SK-N-SH (cell line): ENCODE results near the gene LACTB.

Experiments used
- FOXJ3 ChIP-seq: sonication (generic); formaldehyde crosslinking; IDR thresholded peaks from 2 replicates; pipeline ENCODE4 v1.5.1; 2020; ENCODE audit warnings: mild to moderate bottlenecking, missing genetic modification reagents
- JUND ChIP-seq: IDR thresholded peaks from 2 replicates; pipeline ENCODE4 v1.4.0; 2012
- MXI1 ChIP-seq: IDR thresholded peaks from 2 replicates; pipeline ENCODE4 v1.6.1; 2012; ENCODE audit warnings: mild to moderate bottlenecking, low read depth, low read length, improper control_type of control experiment
- POLR2AphosphoS5 ChIP-seq: IDR thresholded peaks from 2 replicates; pipeline ENCODE4 v1.6.1; 2012; ENCODE audit warnings: low read depth, low read length
- RAD21 ChIP-seq: IDR thresholded peaks from 2 replicates; pipeline ENCODE4 v1.6.1; 2012; ENCODE audit warnings: mild to moderate bottlenecking, low read length
- SIN3A ChIP-seq: IDR thresholded peaks from 2 replicates; pipeline ENCODE4 v1.6.1; 2012; ENCODE audit warnings: low read depth, mild to moderate bottlenecking, low read length, moderate library complexity, borderline replicate concordance
- SMC3 ChIP-seq: IDR thresholded peaks from 2 replicates; pipeline ENCODE4 v1.6.1; 2012; ENCODE audit warnings: low read depth, low read length, improper control_type of control experiment
- TAF1 ChIP-seq: IDR thresholded peaks from 2 replicates; pipeline ENCODE4 v1.6.1; 2012; ENCODE audit warnings: low read depth, mild to moderate bottlenecking, low read length, moderate library complexity, borderline replicate concordance
- TF ChIP-seq, protein P1 (sequence below): IDR thresholded peaks from 2 replicates; pipeline ENCODE4 v1.6.1; 2012; ENCODE audit warnings: mild to moderate bottlenecking, low read depth, low read length, moderate library complexity
- TF ChIP-seq, protein P2 (sequence below): fragments of 200-600 bp; sonication (generic); IDR thresholded peaks from 2 replicates; pipeline ENCODE4 v1.6.1; 2017; ENCODE audit warnings: antibody characterized with exemption, mild to moderate bottlenecking, moderate library complexity
- TF ChIP-seq, protein P3 (sequence below): IDR thresholded peaks from 2 replicates; pipeline ENCODE4 v1.4.0; 2012; ENCODE audit warnings: low read depth, borderline replicate concordance
- TF ChIP-seq, protein P4 (sequence below): IDR thresholded peaks from 2 replicates; pipeline ENCODE4 v1.4.0; 2012; ENCODE audit warnings: low read depth, borderline replicate concordance

DNA sequence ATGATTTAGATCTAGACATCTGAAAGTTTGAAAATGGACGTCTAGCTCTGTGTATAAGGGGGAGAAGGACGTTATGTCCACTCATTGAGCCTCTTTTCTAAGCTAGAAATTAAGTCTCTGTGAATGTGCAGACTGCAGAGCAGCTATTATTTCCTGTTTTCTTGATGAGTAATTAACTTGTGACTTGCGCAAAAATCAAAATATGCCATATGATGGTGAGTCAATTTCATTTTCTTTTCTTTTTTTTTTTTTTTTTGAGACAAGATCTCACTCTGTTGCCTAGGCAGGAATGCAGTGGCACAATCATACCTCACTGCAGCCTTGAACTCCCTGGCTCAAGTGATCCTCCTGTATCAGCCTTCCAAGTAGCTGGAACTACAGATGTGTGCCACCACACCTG lies 14.1 kb downstream of the LACTB start:
- TF ChIP-seq, protein P1, sequence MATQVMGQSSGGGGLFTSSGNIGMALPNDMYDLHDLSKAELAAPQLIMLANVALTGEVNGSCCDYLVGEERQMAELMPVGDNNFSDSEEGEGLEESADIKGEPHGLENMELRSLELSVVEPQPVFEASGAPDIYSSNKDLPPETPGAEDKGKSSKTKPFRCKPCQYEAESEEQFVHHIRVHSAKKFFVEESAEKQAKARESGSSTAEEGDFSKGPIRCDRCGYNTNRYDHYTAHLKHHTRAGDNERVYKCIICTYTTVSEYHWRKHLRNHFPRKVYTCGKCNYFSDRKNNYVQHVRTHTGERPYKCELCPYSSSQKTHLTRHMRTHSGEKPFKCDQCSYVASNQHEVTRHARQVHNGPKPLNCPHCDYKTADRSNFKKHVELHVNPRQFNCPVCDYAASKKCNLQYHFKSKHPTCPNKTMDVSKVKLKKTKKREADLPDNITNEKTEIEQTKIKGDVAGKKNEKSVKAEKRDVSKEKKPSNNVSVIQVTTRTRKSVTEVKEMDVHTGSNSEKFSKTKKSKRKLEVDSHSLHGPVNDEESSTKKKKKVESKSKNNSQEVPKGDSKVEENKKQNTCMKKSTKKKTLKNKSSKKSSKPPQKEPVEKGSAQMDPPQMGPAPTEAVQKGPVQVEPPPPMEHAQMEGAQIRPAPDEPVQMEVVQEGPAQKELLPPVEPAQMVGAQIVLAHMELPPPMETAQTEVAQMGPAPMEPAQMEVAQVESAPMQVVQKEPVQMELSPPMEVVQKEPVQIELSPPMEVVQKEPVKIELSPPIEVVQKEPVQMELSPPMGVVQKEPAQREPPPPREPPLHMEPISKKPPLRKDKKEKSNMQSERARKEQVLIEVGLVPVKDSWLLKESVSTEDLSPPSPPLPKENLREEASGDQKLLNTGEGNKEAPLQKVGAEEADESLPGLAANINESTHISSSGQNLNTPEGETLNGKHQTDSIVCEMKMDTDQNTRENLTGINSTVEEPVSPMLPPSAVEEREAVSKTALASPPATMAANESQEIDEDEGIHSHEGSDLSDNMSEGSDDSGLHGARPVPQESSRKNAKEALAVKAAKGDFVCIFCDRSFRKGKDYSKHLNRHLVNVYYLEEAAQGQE, result no peak
- TF ChIP-seq SIN3A, result no peak
- TF ChIP-seq, protein P2, sequence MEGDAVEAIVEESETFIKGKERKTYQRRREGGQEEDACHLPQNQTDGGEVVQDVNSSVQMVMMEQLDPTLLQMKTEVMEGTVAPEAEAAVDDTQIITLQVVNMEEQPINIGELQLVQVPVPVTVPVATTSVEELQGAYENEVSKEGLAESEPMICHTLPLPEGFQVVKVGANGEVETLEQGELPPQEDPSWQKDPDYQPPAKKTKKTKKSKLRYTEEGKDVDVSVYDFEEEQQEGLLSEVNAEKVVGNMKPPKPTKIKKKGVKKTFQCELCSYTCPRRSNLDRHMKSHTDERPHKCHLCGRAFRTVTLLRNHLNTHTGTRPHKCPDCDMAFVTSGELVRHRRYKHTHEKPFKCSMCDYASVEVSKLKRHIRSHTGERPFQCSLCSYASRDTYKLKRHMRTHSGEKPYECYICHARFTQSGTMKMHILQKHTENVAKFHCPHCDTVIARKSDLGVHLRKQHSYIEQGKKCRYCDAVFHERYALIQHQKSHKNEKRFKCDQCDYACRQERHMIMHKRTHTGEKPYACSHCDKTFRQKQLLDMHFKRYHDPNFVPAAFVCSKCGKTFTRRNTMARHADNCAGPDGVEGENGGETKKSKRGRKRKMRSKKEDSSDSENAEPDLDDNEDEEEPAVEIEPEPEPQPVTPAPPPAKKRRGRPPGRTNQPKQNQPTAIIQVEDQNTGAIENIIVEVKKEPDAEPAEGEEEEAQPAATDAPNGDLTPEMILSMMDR, result no peak
- peak; percentile 72 for TF ChIP-seq JUND
- TF ChIP-seq SMC3, result no peak
- TF ChIP-seq, protein P3, sequence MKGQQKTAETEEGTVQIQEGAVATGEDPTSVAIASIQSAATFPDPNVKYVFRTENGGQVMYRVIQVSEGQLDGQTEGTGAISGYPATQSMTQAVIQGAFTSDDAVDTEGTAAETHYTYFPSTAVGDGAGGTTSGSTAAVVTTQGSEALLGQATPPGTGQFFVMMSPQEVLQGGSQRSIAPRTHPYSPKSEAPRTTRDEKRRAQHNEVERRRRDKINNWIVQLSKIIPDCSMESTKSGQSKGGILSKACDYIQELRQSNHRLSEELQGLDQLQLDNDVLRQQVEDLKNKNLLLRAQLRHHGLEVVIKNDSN, result no peak
- TF ChIP-seq FOXJ3, result no peak
- TF ChIP-seq MXI1, result no peak
- peak; percentile 25; the same call in 1 of the 2 replicates for TF ChIP-seq POLR2AphosphoS5
- TF ChIP-seq, protein P4, sequence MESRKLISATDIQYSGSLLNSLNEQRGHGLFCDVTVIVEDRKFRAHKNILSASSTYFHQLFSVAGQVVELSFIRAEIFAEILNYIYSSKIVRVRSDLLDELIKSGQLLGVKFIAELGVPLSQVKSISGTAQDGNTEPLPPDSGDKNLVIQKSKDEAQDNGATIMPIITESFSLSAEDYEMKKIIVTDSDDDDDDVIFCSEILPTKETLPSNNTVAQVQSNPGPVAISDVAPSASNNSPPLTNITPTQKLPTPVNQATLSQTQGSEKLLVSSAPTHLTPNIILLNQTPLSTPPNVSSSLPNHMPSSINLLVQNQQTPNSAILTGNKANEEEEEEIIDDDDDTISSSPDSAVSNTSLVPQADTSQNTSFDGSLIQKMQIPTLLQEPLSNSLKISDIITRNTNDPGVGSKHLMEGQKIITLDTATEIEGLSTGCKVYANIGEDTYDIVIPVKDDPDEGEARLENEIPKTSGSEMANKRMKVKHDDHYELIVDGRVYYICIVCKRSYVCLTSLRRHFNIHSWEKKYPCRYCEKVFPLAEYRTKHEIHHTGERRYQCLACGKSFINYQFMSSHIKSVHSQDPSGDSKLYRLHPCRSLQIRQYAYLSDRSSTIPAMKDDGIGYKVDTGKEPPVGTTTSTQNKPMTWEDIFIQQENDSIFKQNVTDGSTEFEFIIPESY, result no peak
- no peak for TF ChIP-seq RAD21
- TF ChIP-seq TAF1, result no peak
